Myocyte (in vitro differentiated cells): ENCODE results near the gene PRDX1. TPM values are rescaled to one million over a fixed set of nuclear protein-coding genes. Genes with fewer than 3 reads are reported as not detected.
"Not testable (repeated sequence)": the region's sequence is repeated elsewhere in the genome, so short reads cannot be mapped to it uniquely, and the experiment has no call there.

Source experiments
- DNase-seq: peaks from one replicate; pipeline ENCODE4 v3.0.0-alpha.2; 2012; ENCODE audit warnings: low read depth
- total RNA-seq: library from RNA; depleted of rRNA; stranded (reverse); fragments of >200 nt; gene quantifications from 2 replicates; pipeline ENCODE4 v1.2.3, GENCODE V29; 2014

Gene PRDX1
- total RNA-seq, 1 donor from 2014 or later: 808 TPM

GRCh38 chr1:45536886-45537285, 15.2 kb upstream of the PRDX1 start:
- DNase-seq: no peak

GRCh38 chr1:45535988-45536766, 14.5 kb upstream of the PRDX1 start:
- DNase-seq: no peak

GRCh38 chr1:45531873-45532272, 10.2 kb upstream of the PRDX1 start:
- no peak for DNase-seq

- DNase-seq: peak; percentile 54
These were observed 9.0 kb upstream of the PRDX1 start for GRCh38 chr1:45530632-45531135.

GRCh38 chr1:45526135-45526644, 4.5 kb upstream of the PRDX1 start:
- DNase-seq: no peak

- not testable (repeated sequence) for DNase-seq
These were observed 2.3 kb upstream of the PRDX1 start for GRCh38 chr1:45523975-45524374.

- DNase-seq: not testable (repeated sequence)
These were observed 1.8 kb upstream of the PRDX1 start for GRCh38 chr1:45523516-45523915.

GRCh38 chr1:45522324-45523104, 830 bp upstream of the PRDX1 start:
- DNase-seq: no peak

- not testable (repeated sequence) for DNase-seq
These were observed 1.9 kb downstream of the PRDX1 start for GRCh38 chr1:45519774-45520173.

GRCh38 chr1:45518910-45519309, 2.8 kb downstream of the PRDX1 start:
- peak; percentile 70 for DNase-seq

GRCh38 chr1:45518366-45518765, 3.3 kb downstream of the PRDX1 start:
- DNase-seq: not testable (repeated sequence)

GRCh38 chr1:45516465-45516864, 5.2 kb downstream of the PRDX1 start:
- no peak for DNase-seq

- DNase-seq: no peak
These were observed 5.6 kb downstream of the PRDX1 start for GRCh38 chr1:45516036-45516435.

GRCh38 chr1:45513532-45514260, 8.0 kb downstream of the PRDX1 start:
- DNase-seq: peak; percentile 67

GRCh38 chr1:45512641-45513054, 9.0 kb downstream of the PRDX1 start:
- DNase-seq: peak; percentile 79

- DNase-seq: no peak
These were observed 10.6 kb downstream of the PRDX1 start for GRCh38 chr1:45510972-45511527.

- no peak for DNase-seq
These were observed 11.4 kb downstream of the PRDX1 start for GRCh38 chr1:45510036-45510971.

- DNase-seq: peak; percentile 34
These were observed 13.2 kb downstream of the PRDX1 start for GRCh38 chr1:45508295-45509151.

- DNase-seq: no peak
These were observed 13.8 kb downstream of the PRDX1 start for GRCh38 chr1:45507893-45508292.
